Astrocyte (in vitro differentiated cells and primary cell): ENCODE results near the gene NHLH1. TPM values are rescaled to one million over a fixed set of nuclear protein-coding genes. Genes with fewer than 3 reads are reported as not detected.

Experiments
- total RNA-seq: library from RNA; stranded (reverse); gene quantifications from 2 replicates; pipeline ENCODE4 v1.2.1, GENCODE V29; 2021

The NHLH1 gene
- total RNA-seq, 1 donor from 2014 or later: 0.70 TPM

Other genes starting within 250 kb of the NHLH1 start
- gene ATP1A4, start 215.5 kb upstream of the NHLH1 start, total RNA-seq: not detected in 2 replicates
- gene CASQ1, start 176.5 kb upstream of the NHLH1 start, total RNA-seq: 1.7 and 2.1 TPM in 2 replicates
- 374 and 470 TPM in 2 replicates for gene PEA15, start 161.7 kb upstream of the NHLH1 start, total RNA-seq
- 107 and 127 TPM in 2 replicates for gene DCAF8, start 104.5 kb upstream of the NHLH1 start, total RNA-seq
- gene PEX19, start 81.9 kb upstream of the NHLH1 start, total RNA-seq: 59.2 and 64.2 TPM in 2 replicates
- gene COPA, start 23.8 kb upstream of the NHLH1 start, total RNA-seq: 281 and 305 TPM in 2 replicates
- 171 and 187 TPM in 2 replicates for gene NCSTN, start 23.7 kb upstream of the NHLH1 start, total RNA-seq
- gene VANGL2, start 33.5 kb downstream of the NHLH1 start, total RNA-seq: 25.5 and 26.1 TPM in 2 replicates
- gene SLAMF6, start 156.2 kb downstream of the NHLH1 start, total RNA-seq: not detected in 2 replicates
- not detected in 2 replicates for gene CD84, start 212.4 kb downstream of the NHLH1 start, total RNA-seq